Measurements from ENCODE around the gene CDH13.

The CDH13 gene

DNA sequence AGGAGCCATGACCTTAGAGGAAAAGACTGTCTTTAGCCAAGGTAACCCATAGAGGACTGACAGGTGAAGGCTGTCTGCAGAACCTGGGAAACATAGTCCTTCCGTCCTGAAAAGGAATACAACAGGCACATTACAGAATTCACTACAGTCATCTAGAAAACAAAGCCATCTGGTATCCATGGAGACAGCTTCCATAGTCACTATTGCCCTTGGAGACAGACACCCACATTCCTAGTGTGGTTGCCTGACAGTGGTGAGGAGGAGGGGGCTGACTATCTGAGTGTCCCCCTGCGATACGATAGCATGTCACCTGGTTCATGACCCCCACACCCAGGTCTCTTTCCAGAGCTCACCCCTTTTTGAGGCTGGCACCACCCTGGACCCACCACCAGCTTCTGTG is 254.7 kb downstream of the CDH13 start:
- no peaks in the 10 kb centered on the region for H3K79me1 ChIP-seq (ENCODE audit: low read length)
- H2AFZ ChIP-seq (ENCODE audit: insufficient read depth, low read length, poor library complexity), result no peak overlapping the region
- no peak overlapping the region for H4K12ac ChIP-seq (ENCODE audit: low read depth, low read length)
- no peak overlapping the region for H2BK12ac ChIP-seq (ENCODE audit: low read length)
- no peak overlapping the region for H4K8ac ChIP-seq (ENCODE audit: low read depth, low read length)
- H3K4me2 ChIP-seq (ENCODE audit: low read length), result no peak overlapping the region
- no peaks in the 10 kb centered on the region for H3K79me2 ChIP-seq (ENCODE audit: control insufficient read depth, insufficient read depth, low read length, poor library complexity)
- no peak overlapping the region for H3K23ac ChIP-seq (ENCODE audit: low read length)
- no peak overlapping the region for H3K4ac ChIP-seq (ENCODE audit: low read depth, low read length)
- no peaks in the 10 kb centered on the region for H3K9me3 ChIP-seq (ENCODE audit: insufficient read depth, low read depth, low read length)
- no peak overlapping the region for H3K9ac ChIP-seq (ENCODE audit: low read length)
- no peaks in the 10 kb centered on the region for H3K36me3 ChIP-seq (ENCODE audit: control insufficient read depth in 1 of 2, insufficient read depth in 2 of 2, low read length in 2 of 2)
- H3K27ac ChIP-seq (ENCODE audit: low read depth, low read length), result no peak overlapping the region
- H3K27me3 ChIP-seq (ENCODE audit: insufficient read depth, low read length), result no peaks in the 10 kb centered on the region
- H3K4me1 ChIP-seq (ENCODE audit: control insufficient read depth in 1 of 2, insufficient read depth in 2 of 2, low read length in 2 of 2), result no peaks in the 10 kb centered on the region
- H4K91ac ChIP-seq (ENCODE audit: low read depth, low read length), result no peak overlapping the region
- DNase-seq, result no peak
- H3K18ac ChIP-seq (ENCODE audit: low read length), result no peak overlapping the region
- WGBS (ENCODE audit: extremely low coverage, insufficient coverage, insufficient read length), result no CpG with 5 or more reads among the region's 3 CpGs
- no peak overlapping the region for H2BK120ac ChIP-seq (ENCODE audit: insufficient read depth, low read length, poor library complexity)
- H3K4me3 ChIP-seq (ENCODE audit: low read depth, low read length), result no peak overlapping the region
- no peak overlapping the region for H2AK5ac ChIP-seq (ENCODE audit: low read length)
- no peak overlapping the region for H2BK5ac ChIP-seq (ENCODE audit: low read depth, low read length, poor library complexity)
- H3K14ac ChIP-seq (ENCODE audit: low read length), result no peak overlapping the region

DNA sequence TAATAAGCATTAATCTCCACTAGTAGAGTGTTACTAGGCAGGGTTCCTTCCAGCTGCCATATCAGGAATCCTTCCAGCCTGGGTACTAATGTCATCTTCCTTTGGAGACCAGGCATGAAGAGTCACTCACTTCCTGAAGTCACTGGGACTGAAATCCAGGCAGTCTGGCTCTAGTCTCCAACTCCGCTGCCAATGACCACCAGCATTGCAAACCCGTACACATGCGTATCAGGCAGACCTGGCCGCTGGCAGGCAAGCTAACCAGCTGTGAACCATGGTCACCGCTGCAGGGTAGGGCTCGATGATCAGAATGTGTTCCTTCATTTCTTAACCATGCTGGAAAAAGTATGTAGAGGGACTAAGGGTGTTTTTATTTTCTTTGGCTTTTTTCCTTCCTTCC is 255.5 kb downstream of the CDH13 start:
- Histone ChIP-seq H4K12ac (ENCODE audit: low read depth, low read length) (no peak overlapping the region), H2BK5ac (ENCODE audit: low read depth, low read length, poor library complexity) (no peak overlapping the region), H3K14ac (ENCODE audit: low read length) (no peak overlapping the region), H3K9ac (ENCODE audit: low read length) (no peak overlapping the region), H2AK5ac (ENCODE audit: low read length) (no peak overlapping the region), H3K4ac (ENCODE audit: low read depth, low read length) (no peak overlapping the region), H3K79me1 (ENCODE audit: low read length) (no peaks in the 10 kb centered on the region), H3K36me3 (ENCODE audit: control insufficient read depth in 1 of 2, insufficient read depth in 2 of 2, low read length in 2 of 2) (no peaks in the 10 kb centered on the region), H3K18ac (ENCODE audit: low read length) (no peak overlapping the region), H3K4me2 (ENCODE audit: low read length) (no peak overlapping the region), H3K27me3 (ENCODE audit: insufficient read depth, low read length) (no peaks in the 10 kb centered on the region), H3K9me3 (ENCODE audit: insufficient read depth, low read depth, low read length) (no peaks in the 10 kb centered on the region), H3K4me1 (ENCODE audit: control insufficient read depth in 1 of 2, insufficient read depth in 2 of 2, low read length in 2 of 2) (no peaks in the 10 kb centered on the region), H4K91ac (ENCODE audit: low read depth, low read length) (no peak overlapping the region), H3K4me3 (ENCODE audit: low read depth, low read length) (no peak overlapping the region), H3K23ac (ENCODE audit: low read length) (no peak overlapping the region), H2BK120ac (ENCODE audit: insufficient read depth, low read length, poor library complexity) (no peak overlapping the region), H2BK12ac (ENCODE audit: low read length) (no peak overlapping the region), H2AFZ (ENCODE audit: insufficient read depth, low read length, poor library complexity) (no peak overlapping the region), H3K27ac (ENCODE audit: low read depth, low read length) (no peak overlapping the region), H3K79me2 (ENCODE audit: control insufficient read depth, insufficient read depth, low read length, poor library complexity) (no peaks in the 10 kb centered on the region), H4K8ac (ENCODE audit: low read depth, low read length) (no peak overlapping the region)
- no peak for DNase-seq
- no CpG with 5 or more reads among the region's 6 CpGs for WGBS (ENCODE audit: extremely low coverage, insufficient coverage, insufficient read length)

DNA sequence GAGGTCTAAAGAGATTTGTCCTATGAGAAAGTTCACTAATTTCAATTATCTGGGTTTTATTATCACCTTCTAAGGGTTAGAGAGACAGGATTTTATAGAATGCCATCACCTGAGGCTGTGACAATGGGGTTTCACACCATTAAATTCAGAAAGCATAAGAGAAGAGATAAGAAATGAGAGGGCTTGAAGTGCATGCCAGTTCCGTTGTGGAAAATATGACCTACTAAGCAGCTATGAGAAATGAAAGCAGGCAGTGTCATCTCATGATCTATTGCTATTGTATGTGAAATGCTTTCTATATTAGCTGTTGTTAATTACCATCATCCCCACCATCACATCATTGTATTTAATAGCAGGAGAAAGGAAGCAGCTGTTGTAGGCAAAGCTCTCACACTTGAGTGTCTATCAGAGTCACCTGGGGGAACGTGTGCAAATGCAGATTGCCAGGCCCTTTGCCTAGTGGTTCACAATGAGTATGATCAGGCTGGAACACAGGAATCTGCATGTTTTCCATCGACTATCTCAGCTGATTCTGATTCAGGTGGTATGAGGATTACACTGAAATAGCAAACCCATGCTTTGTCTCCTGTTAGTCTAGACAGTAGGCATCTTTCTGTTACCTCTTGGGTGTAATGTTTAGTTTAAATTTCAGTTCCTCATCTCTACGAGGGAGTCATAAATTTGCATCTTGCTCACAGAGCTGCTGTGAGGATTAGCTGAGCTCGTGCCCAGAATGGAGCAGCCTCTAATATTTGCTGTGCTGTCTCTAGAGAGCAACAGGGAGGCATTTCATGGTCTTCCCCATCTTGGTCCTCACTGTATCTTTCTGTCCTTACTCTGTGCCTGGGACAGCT is 256.4 kb downstream of the CDH13 start:
- no peak overlapping the region for H4K91ac ChIP-seq (ENCODE audit: low read depth, low read length)
- no peak overlapping the region for H3K4me3 ChIP-seq (ENCODE audit: low read depth, low read length)
- H2AFZ ChIP-seq (ENCODE audit: insufficient read depth, low read length, poor library complexity), result no peak overlapping the region
- H2BK120ac ChIP-seq (ENCODE audit: insufficient read depth, low read length, poor library complexity), result no peak overlapping the region
- H3K4ac ChIP-seq (ENCODE audit: low read depth, low read length), result no peak overlapping the region
- no peaks in the 10 kb centered on the region for H3K79me1 ChIP-seq (ENCODE audit: low read length)
- no peak overlapping the region for H3K9ac ChIP-seq (ENCODE audit: low read length)
- no peaks in the 10 kb centered on the region for H3K79me2 ChIP-seq (ENCODE audit: control insufficient read depth, insufficient read depth, low read length, poor library complexity)
- no peak overlapping the region for H3K18ac ChIP-seq (ENCODE audit: low read length)
- no peak overlapping the region for H3K14ac ChIP-seq (ENCODE audit: low read length)
- DNase-seq, result no peak
- no peak overlapping the region for H3K27ac ChIP-seq (ENCODE audit: low read depth, low read length)
- H2BK12ac ChIP-seq (ENCODE audit: low read length), result no peak overlapping the region
- no peaks in the 10 kb centered on the region for H3K9me3 ChIP-seq (ENCODE audit: insufficient read depth, low read depth, low read length)
- H3K4me1 ChIP-seq (ENCODE audit: control insufficient read depth in 1 of 2, insufficient read depth in 2 of 2, low read length in 2 of 2), result no peaks in the 10 kb centered on the region
- H2AK5ac ChIP-seq (ENCODE audit: low read length), result no peak overlapping the region
- H3K27me3 ChIP-seq (ENCODE audit: insufficient read depth, low read length), result no peaks in the 10 kb centered on the region
- no peak overlapping the region for H4K8ac ChIP-seq (ENCODE audit: low read depth, low read length)
- no CpG with 5 or more reads among the region's 5 CpGs for WGBS (ENCODE audit: extremely low coverage, insufficient coverage, insufficient read length)
- no peak overlapping the region for H3K23ac ChIP-seq (ENCODE audit: low read length)
- no peak overlapping the region for H4K12ac ChIP-seq (ENCODE audit: low read depth, low read length)
- H2BK5ac ChIP-seq (ENCODE audit: low read depth, low read length, poor library complexity), result no peak overlapping the region
- no peak overlapping the region for H3K4me2 ChIP-seq (ENCODE audit: low read length)
- no peaks in the 10 kb centered on the region for H3K36me3 ChIP-seq (ENCODE audit: control insufficient read depth in 1 of 2, insufficient read depth in 2 of 2, low read length in 2 of 2)

DNA sequence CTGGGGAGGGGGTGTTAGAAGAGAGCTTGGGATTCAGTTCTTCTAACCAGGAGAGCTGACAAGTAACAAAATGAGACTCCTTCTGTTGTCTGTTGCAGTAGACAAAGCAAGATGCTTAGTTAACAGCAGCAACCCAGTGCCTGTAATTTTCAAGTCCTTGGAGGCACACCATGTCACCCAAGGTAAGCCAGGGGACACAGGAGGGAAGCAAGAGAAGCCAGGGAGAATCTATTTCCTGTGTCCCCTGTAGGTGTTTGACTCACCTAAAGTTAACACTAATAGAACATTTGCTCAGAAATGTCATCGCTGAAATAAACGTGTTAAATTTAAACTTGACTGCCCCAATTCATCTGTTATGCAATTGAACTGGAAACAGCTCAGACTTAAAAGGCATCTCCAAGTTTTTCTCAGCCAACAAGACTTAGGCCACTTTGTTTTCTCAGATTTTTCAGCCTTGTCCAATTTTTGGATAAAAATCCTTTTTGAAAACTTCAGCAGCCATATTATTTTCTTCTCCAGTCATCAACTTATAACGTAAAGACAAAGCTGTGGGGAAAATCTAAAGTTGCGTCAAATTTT is 257.6 kb downstream of the CDH13 start:
- no peak overlapping the region for H3K27ac ChIP-seq (ENCODE audit: low read depth, low read length)
- H3K36me3 ChIP-seq (ENCODE audit: control insufficient read depth in 1 of 2, insufficient read depth in 2 of 2, low read length in 2 of 2), result no peaks in the 10 kb centered on the region
- H3K18ac ChIP-seq (ENCODE audit: low read length), result no peak overlapping the region
- no peak overlapping the region for H3K4ac ChIP-seq (ENCODE audit: low read depth, low read length)
- no peaks in the 10 kb centered on the region for H3K9me3 ChIP-seq (ENCODE audit: insufficient read depth, low read depth, low read length)
- H3K23ac ChIP-seq (ENCODE audit: low read length), result no peak overlapping the region
- DNase-seq, result no peak
- no peaks in the 10 kb centered on the region for H3K79me1 ChIP-seq (ENCODE audit: low read length)
- H3K4me1 ChIP-seq (ENCODE audit: control insufficient read depth in 1 of 2, insufficient read depth in 2 of 2, low read length in 2 of 2), result no peaks in the 10 kb centered on the region
- no peaks in the 10 kb centered on the region for H3K27me3 ChIP-seq (ENCODE audit: insufficient read depth, low read length)
- H3K4me3 ChIP-seq (ENCODE audit: low read depth, low read length), result no peak overlapping the region
- H3K4me2 ChIP-seq (ENCODE audit: low read length), result no peak overlapping the region
- H4K91ac ChIP-seq (ENCODE audit: low read depth, low read length), result no peak overlapping the region
- H3K14ac ChIP-seq (ENCODE audit: low read length), result no peak overlapping the region
- H3K9ac ChIP-seq (ENCODE audit: low read length), result no peak overlapping the region
- no peak overlapping the region for H4K8ac ChIP-seq (ENCODE audit: low read depth, low read length)
- H2AFZ ChIP-seq (ENCODE audit: insufficient read depth, low read length, poor library complexity), result no peak overlapping the region
- no peaks in the 10 kb centered on the region for H3K79me2 ChIP-seq (ENCODE audit: control insufficient read depth, insufficient read depth, low read length, poor library complexity)
- no peak overlapping the region for H2BK12ac ChIP-seq (ENCODE audit: low read length)
- no peak overlapping the region for H2BK120ac ChIP-seq (ENCODE audit: insufficient read depth, low read length, poor library complexity)
- no CpG with 5 or more reads among the region's 4 CpGs for WGBS (ENCODE audit: extremely low coverage, insufficient coverage, insufficient read length)
- no peak overlapping the region for H2AK5ac ChIP-seq (ENCODE audit: low read length)
- H2BK5ac ChIP-seq (ENCODE audit: low read depth, low read length, poor library complexity), result no peak overlapping the region
- no peak overlapping the region for H4K12ac ChIP-seq (ENCODE audit: low read depth, low read length)

All from trophoblast cell (in vitro differentiated cells and primary cell).